ENCODE measurements around the gene ZNF664. TPM values are rescaled to one million over a fixed set of nuclear protein-coding genes. Genes with fewer than 3 reads are reported as not detected.

ZNF664 gene
- total and polyA plus RNA-seq, 2 donors (not counting 1 experiment from before 2014, with no cell fraction given): 14.3 to 47.1 TPM

GRCh38 chr12:124007826-124008570, 35.0 kb downstream of the ZNF664 start:
- Histone ChIP-seq H3K4me2 (replicated peaks; ENCODE audit: low read depth, low read length, poor library complexity, severe bottlenecking) (no peak overlapping the region), H3K9ac (ENCODE audit: low read length) (no peak overlapping the region), H3K4me3 (ENCODE audit: control extremely low read depth in 1 of 5, extremely low read depth in 1 of 5, insufficient read depth in 1 of 5, low read depth in 2 of 5, low read length in 4 of 5) (no peak overlapping the region), H3K4me1 (ENCODE audit: control insufficient read depth in 2 of 2, insufficient read depth in 2 of 2, low read length in 2 of 2) (peaks cover 23 to 24% of the 10 kb centered on the region in 2 donors), H3K27ac (ENCODE audit: low read length in 2 of 2) (no peak overlapping the region), H3K27me3 (replicated peaks in 1 of 4; ENCODE audit: control extremely low read depth in 1 of 4, control insufficient read depth in 3 of 4, insufficient read depth in 4 of 4, low read length in 3 of 4) (no peaks in the 10 kb centered on the region), H3K79me2 (ENCODE audit: control insufficient read depth, insufficient read depth, low read length) (peaks cover 6% of the 10 kb centered on the region), H4K20me1 (ENCODE audit: control insufficient read depth, insufficient read depth, low read length, poor library complexity, severe bottlenecking) (no peaks in the 10 kb centered on the region), H3K9me3 (ENCODE audit: control extremely low read depth in 1 of 3, control insufficient read depth in 2 of 3, insufficient read depth in 1 of 3, low read length in 2 of 3) (no peaks in the 10 kb centered on the region), H2AFZ (ENCODE audit: insufficient read depth, low read depth, low read length, poor library complexity, severe bottlenecking) (no peak overlapping the region), H3K36me3 (replicated peaks in 1 of 2; ENCODE audit: control extremely low read depth in 1 of 2, control insufficient read depth in 1 of 2, extremely low read depth in 1 of 2, insufficient read depth in 2 of 2, low read length in 1 of 2) (peaks cover 2 to 36% of the 10 kb centered on the region in 2 experiments)
- Mint-ChIP-seq H3K4me3 (no peak overlapping the region), H3K4me1 (peaks cover 28% of the 10 kb centered on the region), H3K27me3 (no peaks in the 10 kb centered on the region), H3K9me3 (ENCODE audit: insufficient read depth) (no peaks in the 10 kb centered on the region), H3K27ac (peak overlapping the region; percentile 46)
- ATAC-seq (ENCODE audit: low read depth) (no peak), DNase-seq (no peak)
- WGBS (ENCODE audit: insufficient coverage): 69% methylated on average over 5 of the region's 9 CpGs
- CTCF ChIA-PET: interaction anchor here (1.0 kb wide), 1 partner anchor 28 kb away, joined by 3 read pairs; no protein-coding TSS in a partner anchor
- intact Hi-C loops (cut with micrococcal nuclease): no loop called here
- POLR2A ChIA-PET: no interaction called here
- no peak for TF ChIP-seq EZH2 (IDR thresholded peaks at IDR 0.05; ENCODE audit: borderline replicate concordance, insufficient read depth, low read depth, low read length, poor library complexity, severe bottlenecking)
- TF ChIP-seq, protein P1, sequence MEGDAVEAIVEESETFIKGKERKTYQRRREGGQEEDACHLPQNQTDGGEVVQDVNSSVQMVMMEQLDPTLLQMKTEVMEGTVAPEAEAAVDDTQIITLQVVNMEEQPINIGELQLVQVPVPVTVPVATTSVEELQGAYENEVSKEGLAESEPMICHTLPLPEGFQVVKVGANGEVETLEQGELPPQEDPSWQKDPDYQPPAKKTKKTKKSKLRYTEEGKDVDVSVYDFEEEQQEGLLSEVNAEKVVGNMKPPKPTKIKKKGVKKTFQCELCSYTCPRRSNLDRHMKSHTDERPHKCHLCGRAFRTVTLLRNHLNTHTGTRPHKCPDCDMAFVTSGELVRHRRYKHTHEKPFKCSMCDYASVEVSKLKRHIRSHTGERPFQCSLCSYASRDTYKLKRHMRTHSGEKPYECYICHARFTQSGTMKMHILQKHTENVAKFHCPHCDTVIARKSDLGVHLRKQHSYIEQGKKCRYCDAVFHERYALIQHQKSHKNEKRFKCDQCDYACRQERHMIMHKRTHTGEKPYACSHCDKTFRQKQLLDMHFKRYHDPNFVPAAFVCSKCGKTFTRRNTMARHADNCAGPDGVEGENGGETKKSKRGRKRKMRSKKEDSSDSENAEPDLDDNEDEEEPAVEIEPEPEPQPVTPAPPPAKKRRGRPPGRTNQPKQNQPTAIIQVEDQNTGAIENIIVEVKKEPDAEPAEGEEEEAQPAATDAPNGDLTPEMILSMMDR (IDR thresholded peaks at IDR 0.05): no peak

DNA sequence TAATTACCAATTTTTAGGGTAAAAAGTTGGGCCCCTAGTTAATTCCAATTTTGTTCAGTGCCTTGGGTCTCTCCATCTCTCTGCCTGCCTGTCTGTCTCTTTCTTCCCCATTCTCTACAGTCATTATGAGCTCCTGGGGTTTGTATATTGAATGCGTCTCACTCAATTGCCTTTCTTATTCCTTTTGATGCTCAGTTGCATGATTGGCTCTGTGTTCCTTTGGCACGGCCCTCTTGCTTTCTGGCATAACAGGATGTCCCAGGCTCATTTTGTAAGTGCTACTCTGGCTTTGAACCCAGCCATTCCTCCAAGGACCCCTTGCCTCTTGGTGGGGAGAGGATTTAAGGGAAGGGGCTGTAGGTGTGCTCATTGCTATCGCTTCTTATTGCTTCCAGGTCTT, 35.6 kb downstream of the ZNF664 start:
- no peak for TF ChIP-seq EZH2 (IDR thresholded peaks at IDR 0.05; ENCODE audit: borderline replicate concordance, insufficient read depth, low read depth, low read length, poor library complexity, severe bottlenecking)
- TF ChIP-seq, protein P1 (IDR thresholded peaks at IDR 0.05): no peak
- Mint-ChIP-seq H3K27ac (no peak overlapping the region), H3K27me3 (no peaks in the 10 kb centered on the region), H3K4me1 (peaks cover 28% of the 10 kb centered on the region), H3K9me3 (ENCODE audit: insufficient read depth) (no peaks in the 10 kb centered on the region), H3K4me3 (no peak overlapping the region)
- no peak overlapping the region for H3K27ac ChIP-seq (ENCODE audit: low read length in 2 of 2)
- H3K9ac ChIP-seq (ENCODE audit: low read length): no peak overlapping the region
- peaks cover 5% of the 10 kb centered on the region for H3K79me2 ChIP-seq (ENCODE audit: control insufficient read depth, insufficient read depth, low read length)
- POLR2A ChIA-PET: no interaction called here
- no peak overlapping the region for H3K4me3 ChIP-seq (ENCODE audit: control extremely low read depth in 1 of 5, extremely low read depth in 1 of 5, insufficient read depth in 1 of 5, low read depth in 2 of 5, low read length in 4 of 5)
- ATAC-seq (ENCODE audit: low read depth) (no peak), DNase-seq (no peak)
- H3K9me3 ChIP-seq (ENCODE audit: control extremely low read depth in 1 of 3, control insufficient read depth in 2 of 3, insufficient read depth in 1 of 3, low read length in 2 of 3): no peaks in the 10 kb centered on the region
- peaks cover 2 to 41% of the 10 kb centered on the region in 2 experiments for H3K36me3 ChIP-seq (replicated peaks in 1 of 2; ENCODE audit: control extremely low read depth in 1 of 2, control insufficient read depth in 1 of 2, extremely low read depth in 1 of 2, insufficient read depth in 2 of 2, low read length in 1 of 2)
- WGBS (ENCODE audit: insufficient coverage): 100% methylated on average over 1 of the region's 3 CpGs
- no peak overlapping the region for H2AFZ ChIP-seq (ENCODE audit: insufficient read depth, low read depth, low read length, poor library complexity, severe bottlenecking)
- H3K27me3 ChIP-seq (replicated peaks in 1 of 4; ENCODE audit: control extremely low read depth in 1 of 4, control insufficient read depth in 3 of 4, insufficient read depth in 4 of 4, low read length in 3 of 4): no peaks in the 10 kb centered on the region
- intact Hi-C loops (cut with micrococcal nuclease): no loop called here
- H4K20me1 ChIP-seq (ENCODE audit: control insufficient read depth, insufficient read depth, low read length, poor library complexity, severe bottlenecking): no peaks in the 10 kb centered on the region
- CTCF ChIA-PET: no interaction called here
- no peak overlapping the region for H3K4me2 ChIP-seq (replicated peaks; ENCODE audit: low read depth, low read length, poor library complexity, severe bottlenecking)
- peaks cover 23 to 24% of the 10 kb centered on the region in 2 donors for H3K4me1 ChIP-seq (ENCODE audit: control insufficient read depth in 2 of 2, insufficient read depth in 2 of 2, low read length in 2 of 2)
